HG03571 (cell line): ENCODE results near the gene CIDEC.

Experiments used
- ATAC-seq: cut with Tn5 transposase; IDR thresholded peaks from one replicate; pipeline ENCODE4 v1.9.1; 2021; ENCODE audit not compliant: unreplicated experiment

The CIDEC gene, protein sequence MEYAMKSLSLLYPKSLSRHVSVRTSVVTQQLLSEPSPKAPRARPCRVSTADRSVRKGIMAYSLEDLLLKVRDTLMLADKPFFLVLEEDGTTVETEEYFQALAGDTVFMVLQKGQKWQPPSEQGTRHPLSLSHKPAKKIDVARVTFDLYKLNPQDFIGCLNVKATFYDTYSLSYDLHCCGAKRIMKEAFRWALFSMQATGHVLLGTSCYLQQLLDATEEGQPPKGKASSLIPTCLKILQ

DNA sequence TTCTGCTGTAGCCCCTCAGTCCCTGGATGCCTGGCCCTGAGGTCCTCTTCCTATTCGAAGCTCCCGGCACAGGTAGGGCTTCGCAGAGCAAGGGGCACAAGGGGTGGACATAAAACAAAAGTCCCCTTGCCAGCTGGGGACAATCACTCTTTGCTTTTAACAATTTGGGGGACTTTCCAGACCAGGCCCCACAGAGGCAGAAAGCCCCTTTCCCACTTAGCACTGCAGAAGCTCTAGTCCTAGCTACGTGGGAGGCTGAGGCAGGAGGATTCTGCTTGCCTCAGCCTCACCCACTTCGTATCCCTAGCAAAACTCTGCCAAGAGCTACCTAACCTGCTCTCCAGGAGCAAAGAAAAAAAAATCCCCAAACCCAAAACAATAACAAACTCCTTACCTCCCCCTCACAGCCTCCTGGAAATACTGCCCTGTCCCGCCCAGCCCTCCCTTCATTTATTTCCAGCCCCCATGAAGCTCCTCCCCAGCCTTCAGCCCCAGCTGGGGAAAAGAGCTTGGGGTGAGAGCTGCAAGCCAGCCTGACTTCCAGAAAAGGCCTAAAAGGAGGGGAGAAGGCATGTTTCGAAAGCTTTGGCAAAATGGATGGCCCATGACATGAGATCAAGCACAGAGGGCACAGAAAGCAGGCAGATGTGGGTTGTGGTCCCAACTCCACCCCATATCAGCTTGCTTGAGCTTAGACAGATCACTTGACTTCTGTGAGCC lies at the start of gene CIDEC:
TSS of gene CIDEC (minus strand) at position 424 of the 720 bp plus-strand sequence. CDS start 1,767 bp downstream, outside the sequence.
- ATAC-seq = no peak

DNA sequence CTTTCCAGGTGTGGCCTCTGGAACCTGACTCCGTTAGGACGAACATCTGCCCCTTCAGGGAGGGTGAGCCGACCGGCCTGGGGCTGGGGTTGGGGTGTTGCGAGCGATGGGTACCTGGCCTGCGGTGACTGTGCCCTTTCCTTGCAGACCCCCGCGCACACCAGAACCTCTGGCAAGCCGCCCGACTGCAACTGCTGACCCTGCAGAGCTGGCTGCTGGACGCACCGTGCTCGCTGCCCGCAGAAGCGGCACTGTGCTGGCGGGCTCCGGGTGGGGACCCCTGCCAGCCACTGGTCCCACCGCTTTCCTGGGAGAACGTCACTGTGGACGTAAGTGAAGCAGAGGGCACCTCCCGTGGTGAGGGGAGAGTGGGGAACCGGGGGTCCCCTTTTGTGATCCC lies 48.1 kb upstream of the CIDEC start:
- ATAC-seq = no peak

DNA sequence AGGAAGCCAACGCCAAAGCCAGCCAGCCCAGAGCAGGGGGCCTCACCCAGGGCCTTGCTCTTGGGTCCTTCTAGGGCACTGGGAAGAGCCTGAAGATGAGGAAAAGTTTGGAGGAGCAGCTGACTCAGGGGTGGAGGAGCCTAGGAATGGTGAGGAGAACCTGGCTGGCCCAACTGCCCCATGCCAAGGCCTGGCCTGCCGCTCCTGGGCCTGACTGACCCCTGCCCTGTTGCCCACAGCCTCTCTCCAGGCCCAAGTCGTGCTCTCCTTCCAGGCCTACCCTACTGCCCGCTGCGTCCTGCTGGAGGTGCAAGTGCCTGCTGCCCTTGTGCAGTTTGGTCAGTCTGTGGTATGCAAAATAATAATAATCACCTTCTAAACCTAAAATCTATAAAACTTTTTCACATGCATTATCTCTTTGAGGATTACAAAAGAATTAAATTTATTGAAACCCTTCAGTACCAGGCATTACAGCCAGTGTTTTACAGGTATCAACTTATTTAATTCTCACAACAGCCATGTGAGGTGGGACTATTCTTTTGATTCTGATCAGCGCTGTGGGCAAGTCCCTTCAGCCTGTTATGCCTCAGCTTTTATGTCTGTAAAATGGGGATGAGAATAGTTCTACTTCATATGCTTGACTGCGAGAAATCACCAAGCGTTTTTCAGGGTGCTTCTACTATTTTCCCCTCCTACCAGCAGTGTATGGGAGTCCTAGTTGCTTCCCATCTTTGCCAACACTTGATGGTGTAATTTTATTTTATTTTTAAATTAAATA lies 38.4 kb upstream of the CIDEC start:
- no peak for ATAC-seq

DNA sequence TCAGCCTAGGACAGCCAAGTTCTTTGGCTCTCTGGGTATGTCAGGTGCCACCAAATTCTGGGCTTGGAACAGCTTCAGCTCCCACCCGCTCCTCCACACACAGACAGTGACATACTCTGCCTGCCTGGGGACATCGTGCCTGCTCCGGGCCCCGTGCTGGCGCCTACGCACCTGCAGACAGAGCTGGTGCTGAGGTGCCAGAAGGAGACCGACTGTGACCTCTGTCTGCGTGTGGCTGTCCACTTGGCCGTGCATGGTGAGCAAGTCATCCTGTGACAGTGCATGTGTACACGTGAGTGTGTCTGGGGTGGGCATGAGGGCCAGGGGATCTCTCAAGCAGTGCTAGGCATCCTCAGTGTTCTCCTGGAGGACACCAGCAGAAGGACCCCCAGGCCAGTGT lies 37.8 kb upstream of the CIDEC start:
- no peak for ATAC-seq

DNA sequence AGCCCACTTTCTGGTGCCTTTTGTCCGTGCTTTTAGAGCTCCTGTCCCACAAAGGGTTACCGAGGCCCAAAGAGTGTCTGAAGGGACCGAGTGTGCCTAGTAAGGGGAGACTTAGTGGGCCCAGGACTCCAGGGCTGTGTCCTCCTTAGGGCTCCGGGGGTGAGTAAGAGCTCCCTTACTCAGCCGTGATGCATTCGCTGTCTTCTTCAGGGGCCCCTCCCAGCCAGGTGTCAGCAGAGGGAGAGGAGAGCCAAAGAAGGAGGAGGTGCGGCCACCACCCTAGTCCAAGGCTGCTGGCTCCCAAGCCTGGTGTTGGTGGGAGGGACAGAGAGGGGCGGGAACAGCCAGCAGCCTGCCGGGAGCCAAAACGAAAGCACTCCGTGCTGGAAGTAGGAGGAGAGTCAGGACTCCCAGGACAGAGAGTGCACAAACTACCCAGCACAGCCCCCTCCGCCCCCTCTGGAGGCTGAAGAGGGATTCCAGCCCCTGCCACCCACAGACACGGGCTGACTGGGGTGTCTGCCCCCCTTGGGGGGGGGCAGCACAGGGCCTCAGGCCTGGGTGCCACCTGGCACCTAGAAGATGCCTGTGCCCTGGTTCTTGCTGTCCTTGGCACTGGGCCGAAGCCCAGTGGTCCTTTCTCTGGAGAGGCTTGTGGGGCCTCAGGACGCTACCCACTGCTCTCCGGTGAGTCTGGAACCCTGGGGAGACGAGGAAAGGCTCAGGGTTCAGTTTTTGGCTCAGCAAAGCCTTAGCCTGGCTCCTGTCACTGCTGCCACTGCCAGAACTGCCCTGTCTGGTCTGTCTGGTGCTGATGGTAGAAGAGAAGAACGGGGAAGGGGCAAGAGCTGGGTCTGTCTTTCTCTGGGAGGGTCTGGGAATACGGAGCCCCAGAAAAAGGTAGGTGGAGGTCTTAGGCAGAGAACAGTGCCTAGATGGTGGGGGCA lies 37.0 kb upstream of the CIDEC start, which contains the start of gene IL17RC:
TSS of gene IL17RC (plus strand) at position 365 of the 947 bp plus-strand sequence. CDS start at position 583, 218 bp downstream.
- ATAC-seq = no peak

DNA sequence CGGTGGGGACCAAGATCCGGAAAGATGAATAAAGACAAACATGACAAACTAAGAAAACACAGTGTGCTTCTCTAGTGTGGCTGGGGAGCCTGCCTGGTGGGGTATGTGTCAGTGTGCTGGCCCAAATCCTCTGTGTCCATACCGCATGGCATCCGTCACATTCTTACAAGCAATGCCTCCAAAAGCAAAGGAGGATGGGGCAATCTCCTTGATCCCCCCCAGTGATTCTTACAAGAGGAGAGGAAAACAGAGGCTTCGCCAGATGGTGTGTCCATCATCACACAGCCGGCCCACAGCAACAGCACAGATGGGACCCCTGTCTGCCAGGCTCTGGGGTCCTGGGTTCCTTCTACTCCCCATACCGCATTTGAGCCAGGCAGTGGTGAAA lies 36.3 kb upstream of the CIDEC start:
- no peak for ATAC-seq

DNA sequence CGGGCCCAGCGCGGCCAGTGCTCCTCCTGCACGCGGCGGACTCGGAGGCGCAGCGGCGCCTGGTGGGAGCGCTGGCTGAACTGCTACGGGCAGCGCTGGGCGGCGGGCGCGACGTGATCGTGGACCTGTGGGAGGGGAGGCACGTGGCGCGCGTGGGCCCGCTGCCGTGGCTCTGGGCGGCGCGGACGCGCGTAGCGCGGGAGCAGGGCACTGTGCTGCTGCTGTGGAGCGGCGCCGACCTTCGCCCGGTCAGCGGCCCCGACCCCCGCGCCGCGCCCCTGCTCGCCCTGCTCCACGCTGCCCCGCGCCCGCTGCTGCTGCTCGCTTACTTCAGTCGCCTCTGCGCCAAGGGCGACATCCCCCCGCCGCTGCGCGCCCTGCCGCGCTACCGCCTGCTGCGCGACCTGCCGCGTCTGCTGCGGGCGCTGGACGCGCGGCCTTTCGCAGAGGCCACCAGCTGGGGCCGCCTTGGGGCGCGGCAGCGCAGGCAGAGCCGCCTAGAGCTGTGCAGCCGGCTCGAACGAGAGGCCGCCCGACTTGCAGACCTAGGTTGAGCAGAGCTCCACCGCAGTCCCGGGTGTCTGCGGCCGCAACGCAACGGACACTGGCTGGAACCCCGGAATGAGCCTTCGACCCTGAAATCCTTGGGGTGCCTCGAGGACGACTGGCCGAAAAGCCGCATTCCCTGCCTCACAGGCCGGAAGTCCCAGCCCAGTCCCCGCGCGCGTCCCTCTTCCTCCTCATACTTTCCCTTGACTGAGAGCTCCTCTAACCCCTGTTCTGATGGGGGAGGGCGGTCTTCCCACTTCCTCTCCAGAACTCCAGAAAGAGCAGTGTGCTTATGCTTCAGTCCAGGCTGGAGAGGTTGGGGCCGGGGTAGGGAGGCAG lies 35.4 kb upstream of the CIDEC start:
- no peak for ATAC-seq

DNA sequence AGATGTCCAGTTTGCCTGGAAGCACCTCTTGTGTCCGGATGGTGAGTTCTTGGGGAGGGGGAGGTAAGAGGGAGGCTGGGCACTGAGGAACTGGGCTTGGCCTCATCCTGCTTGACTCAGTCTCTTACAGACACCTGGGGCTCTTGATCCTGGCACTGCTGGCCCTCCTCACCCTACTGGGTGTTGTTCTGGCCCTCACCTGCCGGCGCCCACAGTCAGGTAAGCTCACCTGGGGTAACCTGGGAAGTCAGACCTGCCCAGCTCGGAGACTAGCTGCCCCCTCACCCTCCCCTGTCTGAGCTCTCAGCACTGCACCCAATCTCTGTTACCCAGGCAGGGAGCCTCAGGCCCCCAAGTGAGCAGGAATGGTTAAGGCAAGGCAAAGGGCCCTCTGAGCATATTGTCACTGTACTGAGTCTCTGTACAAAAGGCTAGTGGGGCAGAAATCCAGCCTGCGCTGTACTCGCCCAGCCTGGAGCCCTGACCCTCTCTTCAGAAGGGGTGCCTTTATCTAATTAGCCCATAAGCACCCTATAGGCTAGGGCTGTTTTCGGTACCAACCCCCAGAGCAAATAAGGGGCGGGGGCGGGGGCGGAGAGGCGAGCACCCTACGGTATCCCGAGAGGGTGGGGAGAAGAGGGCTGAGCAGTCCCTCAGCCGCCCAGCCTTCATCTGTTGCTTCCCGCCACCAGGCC lies 34.7 kb upstream of the CIDEC start:
- ATAC-seq = no peak

DNA sequence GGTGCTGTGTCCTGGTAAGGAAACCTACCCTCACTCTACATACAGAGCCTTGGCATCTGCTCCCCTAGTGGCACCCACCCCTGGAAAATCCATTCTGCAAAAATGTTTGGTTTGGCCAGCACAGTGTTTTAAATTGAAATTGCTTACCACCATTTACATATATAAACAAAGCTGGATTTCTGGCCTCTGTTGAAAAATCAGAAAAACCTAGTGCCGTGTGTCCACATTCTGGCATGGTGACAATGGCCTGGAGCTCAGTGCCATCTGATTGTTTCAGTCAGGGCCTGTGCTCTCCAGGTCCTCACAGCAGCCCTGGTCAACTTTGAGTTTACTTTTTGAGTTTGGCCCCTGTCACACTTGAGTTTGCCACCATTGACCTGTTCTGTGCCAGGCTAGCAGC lies 34.0 kb upstream of the CIDEC start:
- no peak for ATAC-seq

DNA sequence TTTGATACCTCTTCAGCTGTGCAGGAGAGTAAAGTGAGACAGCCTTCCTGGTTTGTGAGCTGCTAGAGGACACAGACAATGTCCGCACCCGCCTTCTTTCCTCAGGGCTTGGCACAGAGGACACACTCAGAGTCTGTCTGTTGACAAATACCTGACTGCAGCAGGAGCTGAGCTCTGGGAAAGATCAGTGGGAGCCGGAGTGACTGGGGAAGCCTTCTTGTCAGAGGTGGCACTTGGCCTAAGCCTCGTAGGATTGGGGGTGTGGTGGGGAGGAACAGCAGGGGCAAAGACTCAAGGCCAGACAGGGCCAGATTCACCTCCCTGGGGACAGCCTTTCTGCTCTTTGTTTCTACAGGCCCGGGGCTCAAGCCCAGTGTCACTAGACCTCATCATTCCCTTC lies 33.5 kb upstream of the CIDEC start:
- no peak for ATAC-seq

DNA sequence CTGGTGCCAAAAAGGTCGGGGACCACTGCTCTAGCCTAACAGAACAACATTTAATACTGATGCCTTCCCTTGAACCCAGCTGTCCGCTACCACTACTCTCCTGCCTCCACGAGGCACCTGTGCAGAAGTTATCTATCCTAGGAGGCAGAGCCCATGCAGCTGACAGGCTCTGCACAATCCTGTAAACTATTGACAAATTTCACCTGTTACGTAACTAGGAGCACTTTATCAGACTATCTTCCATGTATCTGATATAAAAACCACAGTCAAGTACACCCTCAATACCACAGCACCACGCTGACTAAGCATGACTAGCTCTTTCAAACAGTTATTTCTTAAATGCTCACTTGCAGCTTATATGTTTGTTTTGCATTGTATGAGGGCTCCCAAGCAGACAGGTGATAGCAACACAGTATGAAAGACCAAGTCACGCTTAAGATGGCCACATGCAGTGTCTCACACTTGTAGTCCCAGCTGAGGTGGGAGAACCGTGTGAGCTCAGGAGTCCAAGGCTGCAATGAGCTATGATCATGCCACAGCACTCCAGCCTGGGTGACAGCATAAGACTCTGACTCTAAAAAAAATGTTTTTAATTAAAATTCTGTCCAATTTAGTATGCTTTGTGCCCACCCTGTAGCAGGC lies 32.4 kb upstream of the CIDEC start:
- no peak for ATAC-seq

DNA sequence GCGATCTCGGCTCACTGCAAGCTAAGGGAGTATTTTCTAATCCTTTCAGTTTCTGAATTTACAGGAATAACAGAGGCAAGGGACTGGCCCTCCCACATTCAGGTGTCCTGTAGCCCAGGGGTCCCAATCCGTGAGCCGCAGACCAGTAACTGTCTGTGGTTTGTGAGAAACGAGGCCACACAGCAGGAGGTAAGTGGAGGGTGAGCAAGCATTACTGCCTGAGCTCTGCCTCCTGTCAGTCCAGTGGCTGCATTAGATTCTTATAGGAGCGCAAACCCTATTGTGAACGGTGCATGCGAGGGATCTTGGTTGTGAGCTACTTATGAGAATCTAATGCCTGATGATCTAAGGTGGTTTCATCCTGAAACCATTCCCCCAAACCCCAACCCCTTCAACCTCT lies 31.8 kb upstream of the CIDEC start:
- no peak for ATAC-seq

DNA sequence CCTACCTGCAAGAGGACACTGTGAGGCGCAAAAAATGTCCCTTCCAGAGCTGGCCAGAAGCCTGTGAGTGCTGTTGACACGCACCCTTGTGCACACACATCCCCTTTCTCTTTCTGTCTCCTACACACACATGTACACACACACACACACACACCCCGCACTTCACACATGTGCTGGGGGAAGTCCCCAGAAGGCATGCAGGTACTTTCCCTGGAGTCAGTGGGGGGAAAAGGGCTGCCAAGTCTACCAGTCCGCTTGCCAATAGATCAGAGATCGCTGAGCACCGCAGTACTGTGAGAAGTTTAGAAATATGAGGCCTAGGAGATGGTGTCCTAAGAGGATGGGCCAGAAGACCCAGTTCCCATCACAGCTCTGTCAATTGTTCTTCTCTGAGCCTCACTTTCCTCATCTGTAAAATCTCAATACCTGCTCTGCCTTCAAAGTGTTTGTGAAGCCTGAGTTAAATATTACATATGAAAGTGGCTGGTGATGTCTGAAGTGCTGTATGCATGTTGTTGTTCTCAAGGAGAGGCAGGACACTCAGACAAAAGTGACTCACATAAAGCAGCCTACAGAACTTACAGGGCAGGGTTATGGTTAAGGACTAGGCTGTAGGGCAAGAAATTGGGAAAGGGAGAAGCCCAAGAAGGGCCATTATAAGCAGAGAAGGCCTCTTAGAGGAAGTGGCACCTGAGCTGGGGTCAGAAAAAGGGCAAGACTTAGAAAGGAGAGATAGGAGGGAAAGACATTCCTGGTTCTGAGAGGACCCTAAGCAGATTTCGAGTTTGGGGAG lies 29.4 kb upstream of the CIDEC start:
- ATAC-seq = no peak

DNA sequence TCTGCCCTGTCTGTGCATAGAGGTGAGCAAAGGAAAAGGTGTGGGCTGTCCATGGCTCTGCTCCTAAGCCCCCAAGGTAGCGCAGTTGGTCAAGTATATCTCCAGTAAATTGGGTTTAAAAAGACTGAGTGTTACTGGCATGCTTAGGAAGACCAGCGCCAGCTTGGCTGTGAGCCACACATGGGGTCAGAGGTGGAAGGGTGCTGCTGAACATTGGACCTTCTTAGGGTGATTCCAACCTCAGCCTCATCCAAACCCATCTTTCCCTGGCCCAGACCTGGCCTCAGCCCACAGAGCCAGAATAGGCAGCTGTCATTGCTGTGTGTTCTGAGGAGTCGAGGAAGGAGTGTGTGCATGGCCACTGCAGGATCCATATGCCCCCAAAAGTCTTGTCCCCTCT lies 28.2 kb upstream of the CIDEC start:
- ATAC-seq = no peak

DNA sequence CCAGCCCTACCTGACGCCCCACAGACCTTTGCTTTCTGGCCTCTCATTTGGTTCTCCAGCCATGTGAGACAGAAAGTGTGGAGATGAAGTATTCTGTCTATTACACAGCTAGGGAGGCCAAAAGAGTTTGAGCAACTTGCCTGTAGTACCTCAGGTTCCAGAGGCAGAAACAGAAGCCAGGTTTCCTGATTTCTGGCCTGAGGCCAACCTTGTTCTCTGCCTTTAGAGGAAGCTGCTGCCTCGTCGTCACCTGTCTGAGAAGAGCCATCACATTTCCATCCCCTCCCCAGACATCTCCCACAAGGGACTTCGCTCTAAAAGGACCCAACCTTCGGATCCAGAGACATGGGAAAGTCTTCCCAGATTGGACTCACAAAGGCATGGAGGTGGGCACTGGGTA lies 26.4 kb upstream of the CIDEC start:
- ATAC-seq = no peak

DNA sequence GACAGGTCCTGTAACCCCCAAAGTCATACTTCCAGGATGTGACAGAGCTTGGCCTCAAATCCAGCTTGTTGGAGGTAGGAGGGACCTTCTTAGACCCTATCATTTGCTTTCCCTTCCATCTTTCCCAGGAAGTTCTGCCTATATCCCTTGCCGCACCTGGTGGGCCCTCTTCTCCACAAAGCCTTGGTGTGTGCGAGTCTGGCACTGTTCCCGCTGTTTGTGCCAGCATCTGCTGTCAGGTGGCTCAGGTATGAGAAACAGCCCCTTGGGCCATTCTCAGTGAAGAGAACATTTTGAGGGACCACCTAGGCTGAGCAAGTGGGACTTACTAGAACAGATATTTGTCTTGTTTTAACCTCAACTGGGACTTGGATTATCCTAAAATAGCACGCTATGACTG lies 23.9 kb upstream of the CIDEC start:
- ATAC-seq = no peak

DNA sequence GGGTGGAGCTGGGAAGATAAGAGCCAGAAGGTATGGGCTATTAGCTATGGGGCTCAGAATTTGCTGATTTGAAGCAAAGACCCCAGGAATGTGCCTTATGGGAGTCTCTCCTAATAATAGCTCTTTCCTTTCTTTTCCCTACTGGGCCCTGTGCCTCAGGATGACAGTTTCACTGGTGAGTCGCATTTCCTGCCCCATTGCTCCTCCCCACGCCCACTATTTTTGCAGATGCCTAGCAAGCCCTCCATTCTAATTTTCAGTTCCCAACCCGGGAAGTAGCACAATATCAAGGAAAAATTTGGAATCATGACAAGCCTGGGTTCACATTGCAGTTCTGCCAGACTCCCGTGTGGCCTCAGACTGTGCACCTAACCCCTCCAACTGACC lies 23.2 kb upstream of the CIDEC start:
- no peak for ATAC-seq
